Activated CD8-positive, alpha-beta T cell treated with anti-CD3 and anti-CD28 coated beads, Interleukin-2, amount 10 ng/mL, durations not matched to agents 7 days and 5 days (primary cell): Measurements from ENCODE around the gene KPTN. TPM values are rescaled to one million over a fixed set of nuclear protein-coding genes. Genes with fewer than 3 reads are reported as not detected.
A peak's percentile ranks its signal among the peaks of the same experiment; 100 is the strongest.

Source experiments
- ATAC-seq: fragments of 150-1000 bp; cut with Tn5 transposase; one replicate; pipeline ENCODE4 v1.10.0; 2021; ENCODE audit warnings: moderate library complexity
- CTCF ChIA-PET: fragments of 350-600 bp; sonication (Branson Sonifier 250); formaldehyde crosslinking; loops from one replicate; lab custom pipeline; 2021; ENCODE audit warnings: antibody characterized with exemption; lab: Charles Lee
- POLR2A ChIA-PET: fragments of 350-600 bp; sonication (Branson Sonifier 250); formaldehyde crosslinking; loops from one replicate; lab custom pipeline; 2021; ENCODE audit warnings: antibody characterized with exemption; lab: Charles Lee
- DNase-seq: peaks from one replicate; pipeline ENCODE4 v3.0.0-alpha.2; 2020
- H3K27ac Mint-ChIP-seq: one replicate; pipeline ENCODE4 v1.8.0; 2021; ENCODE audit warnings: mild to moderate bottlenecking, mixed read lengths
- H3K27me3 Mint-ChIP-seq: one replicate; pipeline ENCODE4 v1.8.0; 2021; ENCODE audit warnings: low read depth, mixed read lengths
- H3K36me3 Mint-ChIP-seq: one replicate; pipeline ENCODE4 v1.8.0; 2021; ENCODE audit warnings: low read depth, mixed read lengths
- H3K4me1 Mint-ChIP-seq: one replicate; pipeline ENCODE4 v1.8.0; 2021; ENCODE audit warnings: low read depth, mixed read lengths
- H3K4me3 Mint-ChIP-seq: one replicate; pipeline ENCODE4 v1.8.0; 2021; ENCODE audit warnings: mild to moderate bottlenecking, mixed read lengths
- H3K9me3 Mint-ChIP-seq: one replicate; pipeline ENCODE4 v1.8.0; 2022; ENCODE audit warnings: mixed read lengths; ENCODE audit not compliant: insufficient read depth
- total RNA-seq, 2 experiments: library from RNA; stranded (reverse); gene quantifications; one replicate each; pipeline ENCODE4 v1.2.3, GENCODE V29; 2021

Gene KPTN
- total RNA-seq, 2 experiments from 2014 or later = 12.6 to 13.0 TPM

- no peak overlapping the region for H3K4me3 Mint-ChIP-seq
- no peaks in the 10 kb centered on the region for H3K4me1 Mint-ChIP-seq
- DNase-seq (no peak), ATAC-seq (no peak)
- CTCF ChIA-PET = no interaction called here
- peaks cover 5% of the 10 kb centered on the region for H3K27me3 Mint-ChIP-seq
- POLR2A ChIA-PET = no interaction called here
- H3K9me3 Mint-ChIP-seq = no peaks in the 10 kb centered on the region
- H3K27ac Mint-ChIP-seq = no peak overlapping the region
- no peaks in the 10 kb centered on the region for H3K36me3 Mint-ChIP-seq
Measured at GRCh38 chr19:47476438-47476972, 7.5 kb downstream of the KPTN start.

GRCh38 chr19:47475465-47475864 lies 8.6 kb downstream of the KPTN start:
- Mint-ChIP-seq H3K4me1 (peaks cover 3% of the 10 kb centered on the region), H3K36me3 (no peaks in the 10 kb centered on the region), H3K4me3 (no peak overlapping the region), H3K27me3 (peaks cover 13% of the 10 kb centered on the region), H3K9me3 (no peaks in the 10 kb centered on the region), H3K27ac (no peak overlapping the region)
- ChIA-PET POLR2A (interaction anchor here (1.2 kb wide), 1 partner anchor 8 kb away, joined by 3 read pairs; the partner anchor contains the start of gene KPTN), CTCF (no interaction called here)
- DNase-seq (no peak), ATAC-seq (no peak)

GRCh38 chr19:47473336-47473735 lies 10.7 kb downstream of the KPTN start:
- Mint-ChIP-seq H3K27ac (no peak overlapping the region), H3K4me1 (peaks cover 3% of the 10 kb centered on the region), H3K9me3 (no peaks in the 10 kb centered on the region), H3K36me3 (no peaks in the 10 kb centered on the region), H3K4me3 (no peak overlapping the region), H3K27me3 (peaks cover 33% of the 10 kb centered on the region)
- DNase-seq (no peak), ATAC-seq (no peak)
- ChIA-PET POLR2A (no interaction called here), CTCF (interaction anchor here (1.7 kb wide), 1 partner anchor 37 kb away, joined by 5 read pairs; no protein-coding TSS in a partner anchor)

- peak; percentile 80 for ATAC-seq
- Mint-ChIP-seq H3K9me3 (no peaks in the 10 kb centered on the region), H3K36me3 (no peaks in the 10 kb centered on the region), H3K4me1 (peaks cover 3% of the 10 kb centered on the region), H3K27ac (no peak within 1 kb of the TSS), H3K4me3 (no peak within 1 kb of the TSS), H3K27me3 (peaks cover 42% of the 10 kb centered on the region)
- peak; percentile 76 for DNase-seq
- ChIA-PET POLR2A (interaction anchor here (1.1 kb wide), 1 partner anchor 19 kb away, joined by 4 read pairs; no protein-coding TSS in a partner anchor), CTCF (interaction anchor here (0.8 to 1.7 kb wide), 2 partner anchors 27 to 35 kb away, joined by 3 to 5 read pairs; no protein-coding TSS in a partner anchor)
Measured at GRCh38 chr19:47471733-47472457, 12.1 kb downstream of the KPTN start, which contains the start of gene SLC8A2. SLC8A2 (minus strand) TSS chr19:47471893; CDS start chr19:47466403, 5,490 bp downstream.

- H3K4me3 Mint-ChIP-seq = no peak overlapping the region
- H3K27me3 Mint-ChIP-seq = peaks cover 42% of the 10 kb centered on the region
- no peaks in the 10 kb centered on the region for H3K9me3 Mint-ChIP-seq
- H3K36me3 Mint-ChIP-seq = no peaks in the 10 kb centered on the region
- peaks cover 3% of the 10 kb centered on the region for H3K4me1 Mint-ChIP-seq
- ATAC-seq (no peak), DNase-seq (no peak)
- no peak overlapping the region for H3K27ac Mint-ChIP-seq
- CTCF ChIA-PET = interaction anchor here (1.5 to 1.8 kb wide), 2 partner anchors 13 to 35 kb away, joined by 4 read pairs; partner anchors contain the start of gene KPTN
- POLR2A ChIA-PET = interaction anchor here (1.1 kb wide), 1 partner anchor 18 kb away, joined by 4 read pairs; no protein-coding TSS in a partner anchor
Measured at GRCh38 chr19:47471381-47471732, 12.7 kb downstream of the KPTN start.

GRCh38 chr19:47470447-47471195 lies 13.4 kb downstream of the KPTN start:
- Mint-ChIP-seq H3K4me3 (no peak overlapping the region), H3K27me3 (peaks cover 42% of the 10 kb centered on the region), H3K9me3 (no peaks in the 10 kb centered on the region), H3K4me1 (peaks cover 3% of the 10 kb centered on the region), H3K36me3 (no peaks in the 10 kb centered on the region), H3K27ac (no peak overlapping the region)
- CTCF ChIA-PET = interaction anchor here (1.5 to 1.8 kb wide), 2 partner anchors 14 to 34 kb away, joined by 4 read pairs; partner anchors contain the start of gene KPTN
- POLR2A ChIA-PET = interaction anchor here (1.1 kb wide), 1 partner anchor 18 kb away, joined by 4 read pairs; no protein-coding TSS in a partner anchor
- no peak for DNase-seq
- ATAC-seq = no peak

GRCh38 chr19:47469719-47470118 lies 14.3 kb downstream of the KPTN start:
- peaks cover 47% of the 10 kb centered on the region for H3K27me3 Mint-ChIP-seq
- no peaks in the 10 kb centered on the region for H3K36me3 Mint-ChIP-seq
- peaks cover 3% of the 10 kb centered on the region for H3K4me1 Mint-ChIP-seq
- H3K27ac Mint-ChIP-seq = no peak overlapping the region
- no peak overlapping the region for H3K4me3 Mint-ChIP-seq
- POLR2A ChIA-PET = no interaction called here
- ATAC-seq (no peak), DNase-seq (no peak)
- H3K9me3 Mint-ChIP-seq = no peaks in the 10 kb centered on the region
- CTCF ChIA-PET = interaction anchor here (1.8 kb wide), 1 partner anchor 15 kb away, joined by 4 read pairs; the partner anchor contains the start of gene KPTN

GRCh38 chr19:47469363-47469700 lies 14.7 kb downstream of the KPTN start:
- Mint-ChIP-seq H3K4me1 (peaks cover 3% of the 10 kb centered on the region), H3K27me3 (peaks cover 50% of the 10 kb centered on the region), H3K9me3 (no peaks in the 10 kb centered on the region), H3K36me3 (no peaks in the 10 kb centered on the region), H3K27ac (no peak overlapping the region), H3K4me3 (no peak overlapping the region)
- ChIA-PET POLR2A (no interaction called here), CTCF (interaction anchor here (1.8 kb wide), 1 partner anchor 15 kb away, joined by 4 read pairs; the partner anchor contains the start of gene KPTN)
- ATAC-seq = no peak
- no peak for DNase-seq

GRCh38 chr19:47467914-47468313 lies 16.1 kb downstream of the KPTN start:
- Mint-ChIP-seq H3K27me3 (peaks cover 52% of the 10 kb centered on the region), H3K36me3 (no peaks in the 10 kb centered on the region), H3K9me3 (no peaks in the 10 kb centered on the region), H3K4me1 (peaks cover 3% of the 10 kb centered on the region), H3K27ac (no peak overlapping the region), H3K4me3 (no peak overlapping the region)
- CTCF ChIA-PET = interaction anchor here (0.8 kb wide), 1 partner anchor 48 kb away, joined by 3 read pairs; no protein-coding TSS in a partner anchor
- no peak for DNase-seq
- ATAC-seq = no peak
- POLR2A ChIA-PET = interaction anchor here (0.6 kb wide), 1 partner anchor 126 kb away, joined by 5 read pairs; no protein-coding TSS in a partner anchor

- CTCF ChIA-PET = no interaction called here
- POLR2A ChIA-PET = no interaction called here
- no peak overlapping the region for H3K27ac Mint-ChIP-seq
- DNase-seq = no peak
- no peaks in the 10 kb centered on the region for H3K9me3 Mint-ChIP-seq
- ATAC-seq = no peak
- no peak overlapping the region for H3K4me3 Mint-ChIP-seq
- H3K36me3 Mint-ChIP-seq = no peaks in the 10 kb centered on the region
- H3K4me1 Mint-ChIP-seq = peaks cover under 1% of the 10 kb centered on the region
- H3K27me3 Mint-ChIP-seq = peaks cover 44% of the 10 kb centered on the region
Measured at GRCh38 chr19:47465957-47466356, 18.1 kb downstream of the KPTN start.

GRCh38 chr19:47464675-47465419 lies 19.2 kb downstream of the KPTN start:
- H3K27ac Mint-ChIP-seq = no peak overlapping the region
- DNase-seq = no peak
- no peaks in the 10 kb centered on the region for H3K9me3 Mint-ChIP-seq
- POLR2A ChIA-PET = no interaction called here
- H3K36me3 Mint-ChIP-seq = no peaks in the 10 kb centered on the region
- H3K27me3 Mint-ChIP-seq = peaks cover 33% of the 10 kb centered on the region
- H3K4me1 Mint-ChIP-seq = no peaks in the 10 kb centered on the region
- CTCF ChIA-PET = interaction anchor here (1.3 kb wide), 1 partner anchor 19 kb away, joined by 3 read pairs; the partner anchor contains the start of gene KPTN
- ATAC-seq = no peak
- no peak overlapping the region for H3K4me3 Mint-ChIP-seq
